Heart left ventricle (tissue), 13 donors: ENCODE data around the gene SYCP3.

Source experiments
- CTCF ChIP-seq, 12 donors: fragments of 200-600 bp; sonication (generic) in 4 of 12; IDR thresholded peaks; one replicate each; pipeline versions ENCODE4 v1.5.0 to v1.8.0; 2018 to 2022; ENCODE audit warnings: antibody characterized with exemption in 12 of 12, mild to moderate bottlenecking in 5 of 12
- POLR2A ChIP-seq, 2 donors: fragments of 450-650 bp; IDR thresholded peaks; one replicate each; pipeline ENCODE4 v1.6.1; 2017; ENCODE audit warnings: antibody characterized with exemption in 2 of 2, mild to moderate bottlenecking in 2 of 2, moderate library complexity in 2 of 2
- donor health status: ischemic (EF 13 %, LVEDD 7.1; RV severe dilation, severe dysfunction).
- donor health status: DM: no; HTN: yes; CAD: no.
- donor health status: DM: no; HTN: no; CAD: no.
- donor health status: ischemic (EF 25% LVEDD 6.9; RV normal size, moderate dysfunction).
- donor health status: ischemic (EF 25% LVEDD 5.7; RV mildly dilated, moderate dysfunction).
- donor health status: ischemic (EF 35%, LVEDD 5.7; RV mildly dilated, moderate dysfunction).
- donor health status: nonischemic (EF 11% LVEDD 7.7; RV severe dilation, severe dysfunction).
- donor health status: DM: yes; HTN: yes; CAD: no.
- donor health status: PGD.
- donor health status: ischemic (EF 29% LVEDD 5.4; RV normal size, mild dysfunction).
- donor health status: nonischemic (EF 23%, LVEDD 6.1; RV moderate dilation, normal function).

- no peak for TF ChIP-seq POLR2A (IDR thresholded peaks at IDR 0.05)
- no peak for TF ChIP-seq CTCF (IDR thresholded peaks at IDR 0.05)
Observed at GRCh38 chr12:101784376-101784775, 45.1 kb upstream of the SYCP3 start.
